Large intestine (tissue), 3 donors: Measurements from ENCODE around the gene HSPA1L. TPM values are rescaled to one million over a fixed set of nuclear protein-coding genes. Genes with fewer than 3 reads are reported as not detected.
"Not testable (repeated sequence)": the region's sequence is repeated elsewhere in the genome, so short reads cannot be mapped to it uniquely, and the experiment has no call there.

Experiments used
- DNase-seq, 2 donors: peaks; one replicate each; pipeline versions ENCODE4 v3.0.0 to v3.0.0-alpha.2; 2013
- H3K27ac ChIP-seq: one replicate; pipeline ENCODE4 v1.5.1; 2013; ENCODE audit warnings: low read length
- H3K27me3 ChIP-seq: 2 replicates; pipeline ENCODE4 v1.6.1; 2013; ENCODE audit warnings: low read length; ENCODE audit not compliant: control insufficient read depth, insufficient read depth
- H3K36me3 ChIP-seq: 2 replicates; pipeline ENCODE4 v1.6.1; 2013; ENCODE audit warnings: low read length; ENCODE audit not compliant: control insufficient read depth, insufficient read depth
- H3K4me1 ChIP-seq: one replicate; pipeline ENCODE4 v1.6.1; 2013; ENCODE audit warnings: low read length; ENCODE audit not compliant: control insufficient read depth, insufficient read depth
- H3K4me3 ChIP-seq: one replicate; pipeline ENCODE4 v1.5.1; 2013; ENCODE audit warnings: low read length
- H3K9me3 ChIP-seq: one replicate; pipeline ENCODE4 v1.6.1; 2013; ENCODE audit warnings: mild to moderate bottlenecking, low read depth, low read length, moderate library complexity; ENCODE audit not compliant: control insufficient read depth
- WGBS: methylation state at CpG from one replicate; pipeline ENCODE4 v1.1.5; 2013; ENCODE audit warnings: low lambda C conversion rate; ENCODE audit not compliant: insufficient coverage; 5-methylcytosine and 5-hydroxymethylcytosine counted together
- polyA plus RNA-seq: library from polyadenylated mRNA; unstranded; fragments of 120-200 nt; gene quantifications from one replicate; pipeline ENCODE4 v1.2.1, GENCODE V29; 2013

HSPA1L gene
- polyA plus RNA-seq, 1 donor: 2.8 TPM

DNA sequence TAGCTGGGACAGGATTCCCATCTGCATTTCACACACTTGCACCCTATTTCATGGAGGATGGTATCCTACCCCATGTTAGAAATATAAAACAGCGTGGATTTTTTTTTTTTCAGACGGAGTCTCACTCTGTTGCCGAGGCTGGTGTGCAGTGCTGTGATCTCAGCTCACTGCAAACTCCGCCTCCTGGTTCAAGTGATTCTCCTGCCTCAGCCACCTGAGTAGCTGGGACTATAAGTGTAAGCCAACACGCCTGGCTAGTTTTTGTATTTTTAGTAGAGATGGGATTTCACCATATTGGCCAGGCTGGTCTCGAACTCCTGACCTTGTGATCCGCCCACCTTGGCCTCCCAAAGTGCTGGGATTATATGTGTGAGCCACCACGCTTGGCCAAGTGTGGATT, 42.7 kb upstream of the HSPA1L start:
- H3K4me1 ChIP-seq, H3K27me3 ChIP-seq, DNase-seq, H3K9me3 ChIP-seq, H3K27ac ChIP-seq, H3K4me3 ChIP-seq: not testable (repeated sequence)
- 85% methylated on average over 4 of the region's 8 CpGs for WGBS
- H3K36me3 ChIP-seq: peaks cover 45% of the 10 kb centered on the region

DNA sequence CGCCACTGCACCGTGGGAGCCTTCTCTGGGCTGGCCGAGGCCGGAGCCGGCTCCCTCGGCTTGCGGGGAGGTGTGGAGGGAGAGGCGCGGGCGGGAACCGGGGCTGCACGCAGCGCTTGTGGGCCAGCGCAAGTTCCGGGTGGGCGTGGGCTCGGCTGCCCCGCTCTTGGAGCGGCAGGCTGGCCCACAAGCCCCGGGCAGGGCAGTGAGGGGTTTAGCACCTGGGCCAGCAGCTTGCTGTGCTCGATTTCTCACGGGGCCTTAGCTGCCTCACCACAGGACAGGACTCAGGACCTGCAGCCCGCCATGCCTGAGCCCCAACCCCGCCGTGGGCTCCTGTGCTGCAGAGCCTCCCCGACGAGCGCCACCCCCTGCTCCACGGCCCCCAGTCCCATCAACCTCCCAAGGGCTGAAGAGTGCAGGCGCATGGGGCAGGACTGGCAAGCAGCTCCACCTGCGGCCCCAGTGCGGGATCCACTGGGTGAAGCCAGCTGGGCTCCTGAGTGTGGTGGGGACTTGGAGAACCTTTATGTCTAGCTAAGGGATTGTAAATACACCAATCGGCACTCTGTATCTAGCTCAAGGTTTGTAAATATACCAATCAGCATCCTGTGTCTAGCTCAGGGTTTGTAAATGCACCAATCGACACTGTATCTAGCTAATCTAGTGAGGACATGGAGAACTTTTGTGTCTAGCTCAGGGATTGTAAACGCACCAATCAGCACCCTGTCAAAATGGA, 37.1 kb upstream of the HSPA1L start:
- peak overlapping the region; percentile 47 for H3K27ac ChIP-seq
- WGBS: no CpG with 5 or more reads among the region's 35 CpGs
- not testable (repeated sequence) for DNase-seq, H3K4me3 ChIP-seq, H3K27me3 ChIP-seq, H3K36me3 ChIP-seq
- peaks cover 15% of the 10 kb centered on the region for H3K9me3 ChIP-seq
- H3K4me1 ChIP-seq: peaks cover 14% of the 10 kb centered on the region

DNA sequence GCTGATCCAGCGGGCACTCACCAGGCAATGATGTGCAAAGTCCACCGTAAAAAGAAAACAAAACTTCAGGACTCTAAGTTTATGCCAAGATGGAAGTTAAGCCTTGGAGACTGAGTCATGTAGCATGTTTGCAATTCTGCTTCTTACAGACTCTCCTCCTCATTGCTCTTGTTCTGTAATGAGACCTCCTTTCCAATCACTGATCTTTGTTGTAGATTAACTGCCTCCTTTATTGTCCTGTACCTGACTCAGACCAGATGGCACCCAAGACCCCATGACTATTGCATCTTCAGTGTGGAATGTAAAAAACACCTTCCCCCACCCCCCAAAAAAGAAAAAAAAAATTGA, 36.4 kb upstream of the HSPA1L start:
- H3K36me3 ChIP-seq: peaks cover 3% of the 10 kb centered on the region
- H3K4me1 ChIP-seq: peaks cover 18% of the 10 kb centered on the region
- H3K4me3 ChIP-seq: no peak overlapping the region
- H3K9me3 ChIP-seq: peaks cover 15% of the 10 kb centered on the region
- no CpG with 5 or more reads among the region's 2 CpGs for WGBS
- peak overlapping the region; percentile 86 for H3K27ac ChIP-seq
- DNase-seq: no peak
- H3K27me3 ChIP-seq: no peaks in the 10 kb centered on the region

DNA sequence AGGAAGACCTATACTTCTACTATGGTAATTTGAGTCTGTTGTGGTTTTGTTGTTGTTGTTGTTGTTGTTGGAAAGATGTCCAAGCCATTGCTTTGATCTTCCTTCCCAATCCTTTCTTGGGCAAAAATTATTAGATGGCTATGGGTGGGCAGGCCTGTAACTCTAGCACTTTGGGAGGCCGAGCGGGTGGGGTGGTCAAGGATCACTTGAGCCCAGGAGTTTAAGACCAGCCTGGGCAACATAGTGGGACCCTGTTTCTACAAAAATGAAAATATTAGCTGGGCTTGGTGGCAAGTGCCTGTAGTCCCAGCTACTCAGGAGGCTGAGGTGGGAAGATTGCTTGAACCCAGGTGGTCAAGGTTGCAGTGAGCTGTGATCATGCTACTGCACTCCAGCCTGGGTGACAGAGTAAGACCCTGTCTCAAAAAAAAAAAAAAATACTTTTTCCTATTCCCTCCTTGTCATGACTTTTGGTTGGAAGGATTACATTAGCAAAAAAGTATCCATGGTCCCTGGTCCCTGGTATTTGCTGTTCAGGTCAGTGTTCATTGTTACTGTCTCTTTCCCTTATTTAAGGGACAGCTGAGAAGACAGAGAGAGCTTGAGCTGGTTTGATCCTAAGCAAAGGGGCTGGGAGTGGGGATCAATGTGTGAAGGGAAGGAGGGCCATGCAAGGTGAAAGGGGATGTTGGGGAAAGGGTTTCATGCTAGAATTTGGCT, 35.8 kb upstream of the HSPA1L start:
- Histone ChIP-seq H3K4me3 (no peak overlapping the region), H3K27ac (peak overlapping the region; percentile 86), H3K27me3 (no peaks in the 10 kb centered on the region), H3K36me3 (peaks cover 3% of the 10 kb centered on the region), H3K9me3 (peaks cover 15% of the 10 kb centered on the region), H3K4me1 (peaks cover 18% of the 10 kb centered on the region)
- WGBS: no CpG with 5 or more reads among the region's 2 CpGs
- no peak for DNase-seq

DNA sequence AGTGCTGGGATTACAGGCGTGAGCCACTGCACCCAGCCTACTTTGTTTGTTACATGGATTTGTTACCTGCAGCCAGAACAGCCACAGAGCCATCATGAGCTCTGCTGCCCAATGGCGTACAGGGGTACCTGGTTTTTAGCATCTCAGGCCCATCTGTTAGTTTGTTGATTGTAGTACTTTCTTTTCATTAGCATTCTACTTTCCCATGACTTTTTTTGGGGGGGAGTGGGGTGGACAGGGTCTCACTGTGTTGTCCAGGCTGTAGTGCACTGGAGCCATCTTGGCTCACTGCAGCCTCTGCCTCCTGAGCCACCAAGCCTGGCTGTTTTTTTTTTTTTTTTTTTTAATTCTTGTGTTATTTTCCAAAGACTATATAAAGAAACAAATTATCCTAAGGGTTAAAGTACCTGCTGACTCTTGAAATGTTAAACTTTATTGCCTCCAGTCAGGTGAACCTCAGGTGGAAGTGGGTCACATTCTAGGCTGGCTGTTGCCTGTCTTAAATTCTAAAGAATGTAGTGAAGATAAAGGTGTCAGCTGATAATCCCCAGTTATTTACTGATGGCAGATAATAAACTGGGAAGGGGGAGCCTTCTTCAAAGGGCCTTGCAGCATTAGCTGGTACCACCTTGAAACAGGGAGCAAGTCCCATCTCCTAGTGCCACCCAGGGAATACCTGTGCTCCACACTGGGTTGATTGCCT, 32.3 kb upstream of the HSPA1L start:
- peaks cover 18% of the 10 kb centered on the region for H3K4me1 ChIP-seq
- H3K36me3 ChIP-seq: no peaks in the 10 kb centered on the region
- peaks cover 8% of the 10 kb centered on the region for H3K9me3 ChIP-seq
- WGBS: no CpG with 5 or more reads among the region's 2 CpGs
- H3K27ac ChIP-seq: peak overlapping the region; percentile 72
- no peaks in the 10 kb centered on the region for H3K27me3 ChIP-seq
- no peak overlapping the region for H3K4me3 ChIP-seq
- DNase-seq: peak; percentile 87 to 89

DNA sequence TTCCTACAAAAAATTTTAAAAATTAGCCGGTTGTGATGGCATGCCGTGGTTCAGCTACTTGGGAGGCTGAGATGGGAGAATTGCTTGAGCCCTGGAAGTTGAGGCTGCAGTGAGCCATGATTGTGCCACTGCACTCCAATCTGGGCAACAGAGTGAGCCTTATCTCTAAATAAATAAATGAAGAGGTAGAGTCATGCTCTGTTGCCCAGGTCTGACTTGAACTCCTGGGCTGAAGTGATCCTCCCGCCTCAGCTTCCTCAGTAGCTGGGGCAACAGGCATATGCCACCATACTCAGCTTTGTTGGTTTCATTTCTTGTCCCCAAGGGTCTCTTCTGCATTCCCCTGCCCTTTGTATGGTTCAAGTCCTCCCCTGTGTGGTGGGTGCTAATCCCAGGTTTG, 29.4 kb upstream of the HSPA1L start:
- Histone ChIP-seq H3K27ac (no peak overlapping the region), H3K36me3 (peaks cover 17% of the 10 kb centered on the region), H3K4me1 (peaks cover 11% of the 10 kb centered on the region), H3K9me3 (no peaks in the 10 kb centered on the region), H3K27me3 (no peaks in the 10 kb centered on the region), H3K4me3 (no peak overlapping the region)
- no CpG with 5 or more reads among the region's 3 CpGs for WGBS
- DNase-seq: no peak

DNA sequence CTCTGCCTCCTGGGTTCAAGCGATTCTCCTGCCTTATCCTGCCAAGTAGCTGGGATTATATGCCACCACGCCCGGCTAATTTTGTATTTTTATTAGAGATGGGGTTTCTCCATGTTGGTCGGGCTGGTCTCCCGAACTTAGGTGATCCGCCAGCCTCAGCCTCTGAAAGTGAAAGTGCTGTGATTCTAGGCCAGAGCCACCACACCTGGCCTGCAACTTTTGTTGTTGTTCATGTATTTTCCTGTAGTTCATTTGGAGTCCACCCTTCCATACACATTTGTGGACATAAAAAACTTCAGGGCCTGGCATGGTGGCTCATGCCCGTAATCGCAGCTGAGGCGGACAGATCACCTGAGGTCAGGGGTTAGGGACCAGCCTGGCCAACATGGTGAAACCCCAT, 27.0 kb upstream of the HSPA1L start:
- H3K9me3 ChIP-seq: no peaks in the 10 kb centered on the region
- H3K36me3 ChIP-seq: peaks cover 41% of the 10 kb centered on the region
- peaks cover 14% of the 10 kb centered on the region for H3K4me1 ChIP-seq
- no peak for DNase-seq
- H3K4me3 ChIP-seq: no peak overlapping the region
- WGBS: no CpG with 5 or more reads among the region's 9 CpGs
- no peaks in the 10 kb centered on the region for H3K27me3 ChIP-seq
- no peak overlapping the region for H3K27ac ChIP-seq

DNA sequence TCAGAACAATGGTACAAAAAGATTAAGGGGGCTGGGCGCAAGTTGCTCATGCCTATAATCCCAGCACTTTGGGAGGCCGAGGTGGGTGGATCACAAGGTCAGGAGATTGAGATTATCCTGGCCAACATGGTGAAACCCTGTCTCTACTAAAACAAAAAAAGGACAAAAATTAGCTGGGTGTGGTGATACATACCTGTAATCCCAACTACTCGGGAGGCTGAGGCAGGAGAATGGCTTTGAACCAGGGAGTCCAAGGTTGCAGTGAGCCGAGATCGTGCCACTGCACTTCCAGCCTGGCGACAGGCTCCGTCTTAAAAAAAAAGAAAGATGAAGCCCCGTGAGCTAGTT, 24.7 kb upstream of the HSPA1L start:
- not testable (repeated sequence) for DNase-seq, H3K27me3 ChIP-seq, H3K9me3 ChIP-seq, H3K27ac ChIP-seq, H3K4me3 ChIP-seq
- Histone ChIP-seq H3K4me1 (peaks cover 22% of the 10 kb centered on the region), H3K36me3 (peaks cover 44% of the 10 kb centered on the region)
- 93% methylated on average over 3 of the region's 8 CpGs for WGBS

DNA sequence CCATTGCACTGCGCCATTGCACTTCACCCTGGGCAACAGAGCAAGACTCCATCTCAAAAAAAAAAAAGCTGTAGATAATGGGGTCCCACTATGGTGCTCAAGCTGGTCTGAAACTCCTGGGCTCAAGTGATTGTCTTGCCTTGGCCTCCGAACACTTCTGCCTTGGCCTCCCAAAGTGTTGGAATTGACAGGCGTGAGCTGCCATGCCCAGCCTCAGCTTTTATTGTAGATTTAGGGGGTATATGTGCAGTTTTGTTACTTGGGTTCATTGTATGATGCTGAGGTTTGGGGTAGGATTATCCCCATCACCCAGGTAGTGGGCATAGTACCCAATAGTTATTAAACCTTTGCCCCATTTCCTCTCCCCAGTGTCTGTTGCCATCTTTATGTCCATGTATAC, 23.9 kb upstream of the HSPA1L start:
- Histone ChIP-seq H3K4me3 (no peak overlapping the region), H3K27ac (no peak overlapping the region), H3K36me3 (peaks cover 44% of the 10 kb centered on the region), H3K9me3 (no peaks in the 10 kb centered on the region), H3K27me3 (no peaks in the 10 kb centered on the region), H3K4me1 (peaks cover 22% of the 10 kb centered on the region)
- no peak for DNase-seq
- WGBS: no CpG with 5 or more reads among the region's 3 CpGs

DNA sequence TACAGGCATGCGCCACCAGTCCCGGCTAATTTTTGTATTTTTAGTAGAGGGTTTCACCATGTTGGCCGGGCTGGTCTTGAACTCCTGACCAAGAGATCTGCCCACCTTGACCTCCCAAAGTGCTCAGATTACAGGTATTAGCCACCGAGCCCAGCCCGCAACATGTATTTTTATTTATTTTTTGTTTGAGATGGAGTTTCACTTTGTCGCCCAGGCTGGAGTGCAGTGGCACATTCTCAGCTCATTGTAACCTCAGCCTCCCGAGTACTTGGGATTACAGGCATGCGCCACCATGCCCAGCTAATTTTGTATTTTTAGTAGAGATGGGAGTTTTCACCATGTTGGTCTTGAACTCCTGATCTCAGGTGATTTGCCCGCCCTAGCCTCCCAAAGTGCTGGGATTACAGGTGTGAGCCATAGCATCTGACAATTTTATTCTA, 23.1 kb upstream of the HSPA1L start:
- not testable (repeated sequence) for H3K27me3 ChIP-seq, H3K27ac ChIP-seq

More for the DNA sequence above, 23.1 kb upstream of the HSPA1L start:
- not testable (repeated sequence) for H3K9me3 ChIP-seq, DNase-seq, H3K4me3 ChIP-seq
- Histone ChIP-seq H3K36me3 (peaks cover 44% of the 10 kb centered on the region), H3K4me1 (peaks cover 22% of the 10 kb centered on the region)
- WGBS: 100% methylated on average over 1 of the region's 9 CpGs
